Activated T-cell treated with anti-CD3 and anti-CD28 coated beads, Interleukin-2, amount 50 U/mL, for 24 hours (primary cell): ENCODE measurements around the gene OR4Q2.
"Not testable (repeated sequence)": the region's sequence is repeated elsewhere in the genome, so short reads cannot be mapped to it uniquely, and the experiment has no call there.

Experiments
- DNase-seq: peaks from one replicate; pipeline ENCODE4 v3.0.0-alpha.2; 2020
- H3K27ac Mint-ChIP-seq: 2 replicates; pipeline ENCODE4 v1.8.0; 2020; ENCODE audit warnings: mild to moderate bottlenecking, mixed read lengths
- H3K27me3 Mint-ChIP-seq: 2 replicates; pipeline ENCODE4 v1.8.0; 2020; ENCODE audit warnings: mixed read lengths
- H3K36me3 Mint-ChIP-seq: 2 replicates; pipeline ENCODE4 v1.8.0; 2020; ENCODE audit warnings: low read depth, mixed read lengths
- H3K4me1 Mint-ChIP-seq: 2 replicates; pipeline ENCODE4 v1.8.0; 2020; ENCODE audit warnings: low read depth, mixed read lengths
- H3K4me3 Mint-ChIP-seq: 2 replicates; pipeline ENCODE4 v1.8.0; 2020; ENCODE audit warnings: mild to moderate bottlenecking, moderate library complexity, mixed read lengths
- H3K9me3 Mint-ChIP-seq: 2 replicates; pipeline ENCODE4 v1.8.0; 2020; ENCODE audit warnings: mixed read lengths

The OR4Q2 gene

DNA sequence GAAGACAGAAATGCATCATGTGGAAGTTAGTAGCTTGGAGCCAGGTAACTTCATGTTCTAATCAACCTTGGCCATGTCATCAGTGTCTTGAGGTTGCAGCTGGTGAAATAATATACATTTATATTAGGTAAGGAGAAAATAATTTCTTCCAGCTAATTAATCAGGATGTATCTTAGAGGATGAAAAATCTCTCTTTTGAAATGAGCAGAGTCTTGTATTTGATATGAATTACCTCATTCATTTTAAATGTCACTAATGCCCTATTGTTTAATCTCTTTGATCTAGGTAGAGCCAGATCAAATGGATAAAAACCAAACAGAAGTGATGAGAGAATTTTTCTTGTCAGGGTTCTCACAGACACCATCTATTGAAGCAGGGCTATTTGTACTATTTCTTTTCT, at the start of gene OR4Q2:
OR4Q2 (plus strand) TSS at position 301 of the 400 bp plus-strand sequence.
- no peak for DNase-seq
- Mint-ChIP-seq H3K4me1 (no peaks in the 10 kb centered on the region), H3K36me3 (no peaks in the 10 kb centered on the region), H3K9me3 (peaks cover 3% of the 10 kb centered on the region), H3K27ac (no peak within 1 kb of the TSS), H3K4me3 (no peak within 1 kb of the TSS), H3K27me3 (no peaks in the 10 kb centered on the region)

- not testable (repeated sequence) for H3K4me3 Mint-ChIP-seq, DNase-seq, H3K9me3 Mint-ChIP-seq, H3K27ac Mint-ChIP-seq, H3K36me3 Mint-ChIP-seq, H3K27me3 Mint-ChIP-seq
- peaks cover 30% of the 10 kb centered on the region for H3K4me1 Mint-ChIP-seq
These were observed 32.2 kb upstream of the OR4Q2 start for GRCh38 chr14:19969735-19970134.

GRCh38 chr14:19974844-19975243, 27.1 kb upstream of the OR4Q2 start:
- H3K27me3 Mint-ChIP-seq = no peaks in the 10 kb centered on the region
- no peak for DNase-seq
- H3K27ac Mint-ChIP-seq = no peak overlapping the region
- H3K4me1 Mint-ChIP-seq = peaks cover 37% of the 10 kb centered on the region
- no peaks in the 10 kb centered on the region for H3K9me3 Mint-ChIP-seq
- no peak overlapping the region for H3K4me3 Mint-ChIP-seq
- H3K36me3 Mint-ChIP-seq = no peaks in the 10 kb centered on the region

GRCh38 chr14:19975291-19975690, 26.7 kb upstream of the OR4Q2 start, which contains the start of gene OR4K15:
Gene OR4K15, plus strand, starts transcription at chr14:19975591. Its CDS starts 0 bp downstream, at chr14:19975591.
- H3K4me3 Mint-ChIP-seq = no peak within 1 kb of the TSS
- H3K27ac Mint-ChIP-seq = no peak within 1 kb of the TSS

GRCh38 chr14:19993438-19993837, 8.5 kb upstream of the OR4Q2 start:
- Mint-ChIP-seq H3K9me3 (peaks cover 2% of the 10 kb centered on the region), H3K27me3 (no peaks in the 10 kb centered on the region), H3K4me1 (peaks cover 1% of the 10 kb centered on the region), H3K36me3 (no peaks in the 10 kb centered on the region), H3K27ac (no peak overlapping the region), H3K4me3 (no peak overlapping the region)
- no peak for DNase-seq

More at GRCh38 chr14:19975291-19975690, 26.7 kb upstream of the OR4Q2 start, which contains the start of gene OR4K15:
- Mint-ChIP-seq H3K27me3 (no peaks in the 10 kb centered on the region), H3K9me3 (no peaks in the 10 kb centered on the region), H3K36me3 (no peaks in the 10 kb centered on the region), H3K4me1 (peaks cover 37% of the 10 kb centered on the region)
- DNase-seq = no peak

- H3K36me3 Mint-ChIP-seq = no peaks in the 10 kb centered on the region
- no peak overlapping the region for H3K4me3 Mint-ChIP-seq
- H3K4me1 Mint-ChIP-seq = no peaks in the 10 kb centered on the region
- DNase-seq = no peak
- H3K9me3 Mint-ChIP-seq = peaks cover 3% of the 10 kb centered on the region
- no peaks in the 10 kb centered on the region for H3K27me3 Mint-ChIP-seq
- no peak overlapping the region for H3K27ac Mint-ChIP-seq
These were observed 356 bp downstream of the OR4Q2 start for GRCh38 chr14:20002319-20002718.

DNA sequence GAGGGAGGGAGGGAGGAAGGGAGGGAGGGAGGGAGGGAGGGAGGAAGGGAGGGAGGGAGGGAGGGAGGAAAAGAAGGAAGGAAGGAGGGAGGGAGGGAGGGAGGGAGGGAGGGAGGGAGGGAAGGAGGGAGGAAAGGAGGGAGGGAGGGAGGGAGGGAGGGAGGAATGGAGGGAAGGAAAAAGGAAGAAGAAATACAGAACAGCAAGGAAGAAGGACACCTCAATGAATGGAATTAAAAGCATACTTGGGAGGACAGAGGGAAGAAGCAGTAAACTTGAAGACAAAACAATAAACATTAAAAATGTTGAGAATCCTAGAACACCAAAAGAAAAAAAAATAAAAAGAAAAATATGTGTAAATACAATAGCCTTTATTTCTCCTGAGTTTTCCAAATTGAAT, 6.2 kb downstream of the OR4Q2 start:
- no peaks in the 10 kb centered on the region for H3K4me1 Mint-ChIP-seq
- H3K27ac Mint-ChIP-seq = no peak overlapping the region
- H3K36me3 Mint-ChIP-seq = no peaks in the 10 kb centered on the region
- no peak overlapping the region for H3K4me3 Mint-ChIP-seq
- no peaks in the 10 kb centered on the region for H3K27me3 Mint-ChIP-seq
- no peak for DNase-seq
- peaks cover 13% of the 10 kb centered on the region for H3K9me3 Mint-ChIP-seq

DNA sequence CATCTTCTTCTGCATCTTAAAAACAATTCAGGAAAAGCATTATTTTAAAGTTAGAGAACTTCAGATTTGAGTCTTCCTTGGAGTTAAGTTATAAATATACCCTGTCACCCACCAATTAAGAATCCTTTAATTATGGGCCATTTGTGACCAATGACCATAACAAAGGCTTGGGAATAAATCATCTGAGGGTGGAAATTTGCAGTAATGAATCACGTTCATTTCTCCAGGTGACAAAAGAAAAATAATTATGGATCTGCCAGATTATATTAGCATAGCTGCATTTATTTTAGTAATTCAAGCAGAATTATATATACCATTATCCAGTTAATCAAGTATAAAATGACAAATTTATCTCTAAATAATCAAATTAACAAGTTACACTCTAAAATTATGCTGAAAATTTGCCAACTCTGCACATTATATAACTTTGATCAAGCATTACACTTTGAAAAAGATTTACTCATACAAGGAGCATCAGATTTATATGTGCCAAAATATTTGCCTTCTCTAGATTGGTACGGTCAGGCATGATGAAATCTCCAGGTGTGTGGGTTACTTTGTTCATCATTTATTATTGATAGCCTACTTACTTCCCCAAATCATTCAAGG, 17.4 kb downstream of the OR4Q2 start, which contains the start of gene OR4K14:
OR4K14 (minus strand) TSS at position 51 of the 609 bp plus-strand sequence. CDS start 4,114 bp downstream, outside the sequence.
- H3K4me3 Mint-ChIP-seq = no peak within 1 kb of the TSS
- DNase-seq = no peak
- H3K27me3 Mint-ChIP-seq = no peaks in the 10 kb centered on the region
- no peaks in the 10 kb centered on the region for H3K36me3 Mint-ChIP-seq
- peaks cover under 1% of the 10 kb centered on the region for H3K9me3 Mint-ChIP-seq
- H3K4me1 Mint-ChIP-seq = no peaks in the 10 kb centered on the region
- no peak within 1 kb of the TSS for H3K27ac Mint-ChIP-seq

DNA sequence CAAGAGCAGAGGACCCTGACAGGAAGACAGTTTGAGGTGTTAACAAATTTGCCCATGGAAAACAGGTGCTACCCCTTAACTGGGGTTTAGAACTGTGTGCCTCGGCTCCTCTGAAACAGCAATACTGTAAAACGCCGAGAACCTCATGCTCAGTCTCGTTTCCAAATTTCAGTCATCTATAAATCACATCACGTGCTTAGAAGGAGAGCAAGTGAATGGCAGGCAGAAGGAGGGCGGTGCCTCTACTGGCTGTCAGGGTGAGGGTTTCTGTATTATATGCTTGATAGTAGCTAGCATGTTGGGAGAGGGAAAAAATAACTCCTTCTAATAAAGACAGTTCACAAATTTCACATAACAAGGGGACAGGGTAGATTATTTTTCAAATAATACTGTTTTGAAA, 29.1 kb downstream of the OR4Q2 start:
- no peaks in the 10 kb centered on the region for H3K36me3 Mint-ChIP-seq
- DNase-seq = no peak

DNA sequence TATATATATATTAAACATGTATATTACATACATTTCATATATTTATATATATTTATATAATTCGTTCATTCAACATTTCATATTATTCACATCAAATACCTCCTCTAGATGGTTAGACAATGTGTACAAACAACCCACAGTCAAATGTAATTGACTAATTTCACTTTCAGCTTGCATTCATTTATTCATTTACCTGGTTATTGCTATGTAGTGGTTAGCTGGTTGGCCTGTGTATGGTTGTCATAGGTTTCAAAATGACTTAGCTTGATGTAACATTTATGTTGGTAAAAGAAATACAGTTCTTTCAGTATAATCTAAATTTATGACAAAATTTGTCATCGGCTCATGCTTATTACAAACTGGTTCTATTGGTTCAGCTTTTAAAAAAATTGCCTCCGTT, 33.5 kb downstream of the OR4Q2 start:
- no peak for DNase-seq
- Mint-ChIP-seq H3K9me3 (peaks cover 3% of the 10 kb centered on the region), H3K4me3 (no peak overlapping the region), H3K4me1 (no peaks in the 10 kb centered on the region), H3K36me3 (no peaks in the 10 kb centered on the region), H3K27me3 (no peaks in the 10 kb centered on the region), H3K27ac (no peak overlapping the region)

More for the DNA sequence above, 29.1 kb downstream of the OR4Q2 start:
- H3K4me1 Mint-ChIP-seq = no peaks in the 10 kb centered on the region
- no peaks in the 10 kb centered on the region for H3K27me3 Mint-ChIP-seq
- no peaks in the 10 kb centered on the region for H3K9me3 Mint-ChIP-seq
- H3K4me3 Mint-ChIP-seq = no peak overlapping the region
- no peak overlapping the region for H3K27ac Mint-ChIP-seq

DNA sequence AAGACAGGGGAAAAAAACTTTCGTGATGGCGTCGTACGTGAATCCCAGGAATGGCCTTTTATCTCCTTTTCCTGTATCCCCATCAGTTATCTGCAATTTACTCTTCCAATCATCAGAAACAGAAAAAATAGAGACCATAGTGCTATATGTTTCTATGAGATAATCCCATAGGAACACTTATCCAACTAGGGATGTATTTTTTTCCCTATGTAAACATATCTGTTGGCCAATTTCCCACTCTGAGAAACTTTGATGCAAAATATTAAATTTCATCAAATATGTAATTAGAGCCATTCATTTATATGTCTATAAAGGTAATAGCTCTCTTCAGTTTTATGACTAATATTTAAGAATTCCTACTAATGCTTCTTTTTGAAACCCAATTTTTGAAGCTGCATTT, 34.0 kb downstream of the OR4Q2 start, which contains the start of gene OR4K13:
OR4K13 (minus strand) TSS at position 101 of the 400 bp plus-strand sequence. CDS start 1,280 bp downstream, outside the sequence.
- no peak within 1 kb of the TSS for H3K4me3 Mint-ChIP-seq
- H3K36me3 Mint-ChIP-seq = no peaks in the 10 kb centered on the region
- no peaks in the 10 kb centered on the region for H3K27me3 Mint-ChIP-seq
- H3K27ac Mint-ChIP-seq = no peak within 1 kb of the TSS
- peaks cover 3% of the 10 kb centered on the region for H3K9me3 Mint-ChIP-seq
- DNase-seq = no peak
- no peaks in the 10 kb centered on the region for H3K4me1 Mint-ChIP-seq

DNA sequence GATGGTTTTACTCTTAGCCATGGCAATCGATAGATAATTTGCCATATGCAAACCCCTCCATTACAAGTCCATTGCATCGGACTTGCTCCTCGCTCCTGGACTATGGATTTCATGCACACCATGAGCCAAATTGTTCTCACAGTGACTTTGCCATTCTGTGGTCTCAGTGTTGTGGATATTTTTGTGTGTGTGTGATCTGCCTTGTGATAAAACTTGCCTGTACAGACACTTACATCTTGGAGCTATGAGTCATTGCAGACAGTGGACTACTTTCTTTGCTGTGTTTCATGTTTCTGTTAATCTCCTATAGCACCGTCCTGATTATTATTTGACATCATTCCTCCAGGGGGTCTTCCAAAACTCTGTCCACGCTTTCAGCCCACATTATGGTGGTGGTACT, 42.3 kb downstream of the OR4Q2 start:
- no peak overlapping the region for H3K4me3 Mint-ChIP-seq
- no peak for DNase-seq
- H3K36me3 Mint-ChIP-seq = no peaks in the 10 kb centered on the region
- peaks cover 6% of the 10 kb centered on the region for H3K27me3 Mint-ChIP-seq
- H3K4me1 Mint-ChIP-seq = no peaks in the 10 kb centered on the region
- no peak overlapping the region for H3K27ac Mint-ChIP-seq
- H3K9me3 Mint-ChIP-seq = peaks cover 9% of the 10 kb centered on the region

DNA sequence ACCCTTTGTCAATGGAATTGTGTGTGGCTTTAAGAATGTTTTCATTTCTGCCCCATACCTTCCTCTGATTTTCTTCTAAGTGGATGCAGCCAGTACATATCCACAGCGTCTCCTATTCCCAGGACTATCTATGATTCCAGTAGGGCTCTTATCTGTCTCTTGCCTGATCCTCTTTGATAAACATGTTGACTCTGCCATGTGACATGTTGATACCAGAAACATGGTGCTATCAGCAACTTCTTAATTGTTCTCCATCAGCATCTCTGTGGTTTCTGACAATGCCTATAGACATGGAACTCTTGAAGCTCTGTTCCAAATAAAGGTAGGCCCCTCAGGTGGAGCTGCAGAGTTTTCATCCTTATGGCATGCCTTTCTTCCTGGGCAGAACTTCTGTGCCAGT, 46.2 kb downstream of the OR4Q2 start:
- no peak for DNase-seq
- Mint-ChIP-seq H3K27ac (no peak overlapping the region), H3K36me3 (no peaks in the 10 kb centered on the region), H3K4me3 (no peak overlapping the region), H3K27me3 (peaks cover 8% of the 10 kb centered on the region), H3K4me1 (no peaks in the 10 kb centered on the region), H3K9me3 (no peaks in the 10 kb centered on the region)
